Fibroblast of pulmonary artery (primary cell): ENCODE measurements around the gene MRPL34.

ENCODE experiments used
- DNase-seq: peaks from one replicate; pipeline ENCODE4 v3.0.0-alpha.2; 2010; ENCODE audit warnings: low read depth
- H3K4me3 ChIP-seq: replicated peaks from 2 replicates; pipeline ENCODE4 v1.5.1; 2011; ENCODE audit warnings: low read depth, mild to moderate bottlenecking, control low read depth, low read length, moderate library complexity
- TF ChIP-seq, protein P1 (sequence below): IDR thresholded peaks from 2 replicates; pipeline ENCODE4 v1.5.1; 2011; ENCODE audit warnings: mild to moderate bottlenecking, control low read depth, low read length, inconsistent platforms; ENCODE audit errors: missing control alignments

MRPL34 gene

GRCh38 chr19:17346109-17346671, 40.5 kb downstream of the MRPL34 start:
- TF ChIP-seq, protein P1, sequence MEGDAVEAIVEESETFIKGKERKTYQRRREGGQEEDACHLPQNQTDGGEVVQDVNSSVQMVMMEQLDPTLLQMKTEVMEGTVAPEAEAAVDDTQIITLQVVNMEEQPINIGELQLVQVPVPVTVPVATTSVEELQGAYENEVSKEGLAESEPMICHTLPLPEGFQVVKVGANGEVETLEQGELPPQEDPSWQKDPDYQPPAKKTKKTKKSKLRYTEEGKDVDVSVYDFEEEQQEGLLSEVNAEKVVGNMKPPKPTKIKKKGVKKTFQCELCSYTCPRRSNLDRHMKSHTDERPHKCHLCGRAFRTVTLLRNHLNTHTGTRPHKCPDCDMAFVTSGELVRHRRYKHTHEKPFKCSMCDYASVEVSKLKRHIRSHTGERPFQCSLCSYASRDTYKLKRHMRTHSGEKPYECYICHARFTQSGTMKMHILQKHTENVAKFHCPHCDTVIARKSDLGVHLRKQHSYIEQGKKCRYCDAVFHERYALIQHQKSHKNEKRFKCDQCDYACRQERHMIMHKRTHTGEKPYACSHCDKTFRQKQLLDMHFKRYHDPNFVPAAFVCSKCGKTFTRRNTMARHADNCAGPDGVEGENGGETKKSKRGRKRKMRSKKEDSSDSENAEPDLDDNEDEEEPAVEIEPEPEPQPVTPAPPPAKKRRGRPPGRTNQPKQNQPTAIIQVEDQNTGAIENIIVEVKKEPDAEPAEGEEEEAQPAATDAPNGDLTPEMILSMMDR, result peak; percentile 84
- peak; percentile 63 for DNase-seq
- H3K4me3 ChIP-seq, result no peak overlapping the region

DNA sequence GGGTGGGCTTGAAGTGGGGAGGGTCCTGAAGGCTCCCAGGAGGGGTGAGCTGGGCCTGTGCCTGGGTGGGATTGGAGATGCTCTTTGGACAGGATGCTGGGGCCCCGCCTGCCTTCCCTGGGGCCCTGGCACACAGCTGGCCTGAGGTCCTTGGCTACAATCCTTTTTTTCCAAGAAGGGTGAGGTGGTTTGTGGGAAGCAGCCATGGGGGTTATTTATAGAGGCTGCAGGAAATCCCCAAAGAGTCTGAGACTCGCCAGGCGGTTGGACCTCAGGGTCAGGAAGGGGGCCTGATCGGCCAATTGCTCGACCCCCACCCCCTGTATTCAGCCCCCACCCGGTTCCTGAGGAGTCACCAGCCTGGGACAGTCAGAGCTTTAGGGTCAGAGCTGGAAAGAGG, 41.7 kb downstream of the MRPL34 start:
- TF ChIP-seq, protein P1, result no peak
- DNase-seq, result peak; percentile 52
- H3K4me3 ChIP-seq, result no peak overlapping the region

DNA sequence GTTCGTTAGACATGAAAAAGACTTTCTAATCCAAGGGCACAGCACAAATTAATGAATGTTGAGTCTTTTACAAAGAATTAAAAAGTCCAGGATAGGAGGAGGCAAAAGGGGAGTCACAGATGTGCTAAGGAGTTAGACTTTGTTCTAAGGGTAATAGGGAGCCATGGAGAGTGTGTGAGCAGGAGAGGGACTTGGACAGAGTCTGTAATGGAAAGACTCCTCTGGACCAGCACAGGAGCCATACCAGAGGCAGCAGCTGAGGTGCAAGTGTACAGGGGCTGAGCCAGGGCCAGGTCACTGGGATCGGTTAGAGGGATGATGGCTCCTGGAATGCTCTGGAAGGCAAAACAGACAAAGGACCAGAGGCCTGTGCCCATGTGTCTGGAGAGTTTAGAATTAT, 42.2 kb downstream of the MRPL34 start:
- TF ChIP-seq, protein P1, result no peak

DNA sequence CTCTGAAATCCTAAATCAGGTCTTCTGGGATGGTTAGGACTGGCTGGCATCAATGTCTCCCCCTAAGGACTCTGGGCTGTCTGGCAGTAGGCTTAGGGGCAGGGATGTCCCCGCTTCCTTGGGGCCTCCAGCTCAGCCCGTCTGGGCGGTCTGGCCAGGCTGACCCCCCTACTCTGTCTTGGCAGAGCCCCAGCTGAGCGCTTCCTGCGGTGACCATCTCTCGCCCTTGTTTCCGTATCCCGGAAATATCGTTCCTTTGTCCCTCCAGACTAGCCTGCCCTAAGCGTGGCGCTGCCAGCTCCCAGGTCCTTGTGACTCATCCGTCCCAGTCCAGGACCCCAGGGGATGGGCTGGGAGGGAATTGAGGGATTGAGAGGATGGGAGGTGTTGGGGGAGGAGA, 43.0 kb downstream of the MRPL34 start:
- DNase-seq, result peak; percentile 81
- H3K4me3 ChIP-seq, result no peak overlapping the region
- TF ChIP-seq, protein P1, result no peak

More for the DNA sequence above, 42.2 kb downstream of the MRPL34 start:
- no peak for DNase-seq
- H3K4me3 ChIP-seq, result no peak overlapping the region

DNA sequence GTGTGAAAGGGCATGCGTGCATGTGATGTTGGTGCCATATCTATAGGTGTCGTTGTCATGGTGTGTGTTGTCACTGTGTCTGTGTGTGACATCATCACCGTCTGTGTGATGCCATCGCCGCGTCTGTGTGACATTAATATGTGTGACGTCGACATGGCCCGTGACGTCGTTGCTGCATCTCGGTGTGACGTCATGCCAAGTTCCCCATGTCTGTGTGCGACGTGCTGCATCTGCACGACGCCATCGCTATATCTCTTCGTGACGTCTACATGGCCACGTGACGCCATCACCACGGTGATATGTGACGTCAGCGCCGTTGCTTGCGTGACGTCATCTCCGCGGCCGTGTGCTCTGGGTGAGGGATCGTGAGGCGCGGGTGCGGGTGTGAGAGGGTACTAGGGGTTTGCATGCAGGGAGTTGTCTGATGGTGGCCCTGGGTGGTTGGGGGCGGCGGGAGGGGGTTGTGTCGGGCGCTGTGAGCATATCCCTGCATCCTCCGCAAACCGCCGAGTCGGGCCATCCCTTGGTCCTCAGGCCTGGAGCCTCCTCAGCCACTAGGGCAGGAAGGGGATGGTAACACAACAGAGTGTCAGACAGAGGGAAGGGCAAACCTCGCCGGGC, 46.3 kb downstream of the MRPL34 start:
- DNase-seq, result no peak
- no peak overlapping the region for H3K4me3 ChIP-seq
- TF ChIP-seq, protein P1, result no peak

GRCh38 chr19:17352608-17353280, 47.1 kb downstream of the MRPL34 start:
- H3K4me3 ChIP-seq, result no peak overlapping the region
- DNase-seq, result peak; percentile 47
- TF ChIP-seq, protein P1, result no peak
